NOMO-1 (cell line): ENCODE results near the gene LILRA2.
A peak's percentile ranks its signal among the peaks of the same experiment; 100 is the strongest.
"Not testable (repeated sequence)": the region's sequence is repeated elsewhere in the genome, so short reads cannot be mapped to it uniquely, and the experiment has no call there.

Source experiments
- DNase-seq, 2 experiments: peaks; one replicate each; lab custom pipeline; 2025; ENCODE audit not compliant: unreplicated experiment in 2 of 2; lab: John Stamatoyannopoulos, UW

LILRA2 gene

GRCh38 chr19:54608205-54608604 lies 34.6 kb downstream of the LILRA2 start:
- DNase-seq: no peak

DNA sequence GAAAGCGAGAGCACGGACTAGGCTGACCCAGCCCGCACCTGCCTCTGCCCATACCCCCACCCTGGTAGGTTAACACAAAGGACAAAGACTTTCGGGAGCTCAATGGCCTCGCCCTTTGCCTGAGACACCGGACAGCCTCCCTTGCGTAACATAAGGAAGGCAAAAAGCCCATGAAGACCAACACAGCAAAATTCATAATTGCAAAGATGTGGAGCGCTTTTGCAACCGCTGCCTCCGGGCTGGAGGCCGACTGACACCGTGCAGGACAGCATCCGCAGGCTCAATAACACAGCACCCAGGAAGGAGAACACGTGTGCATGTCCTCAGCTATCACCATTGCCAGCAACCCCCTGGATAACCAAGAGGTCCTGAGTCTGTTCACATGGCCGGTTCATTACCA lies 35.2 kb downstream of the LILRA2 start:
- DNase-seq: peak; percentile 29 to 45

GRCh38 chr19:54609356-54609791 lies 35.8 kb downstream of the LILRA2 start:
- DNase-seq: no peak

GRCh38 chr19:54612428-54612827 lies 38.8 kb downstream of the LILRA2 start:
- DNase-seq: peak in 1 of 2 experiments; percentile 46

GRCh38 chr19:54614726-54615125 lies 41.1 kb downstream of the LILRA2 start:
- no peak for DNase-seq

DNA sequence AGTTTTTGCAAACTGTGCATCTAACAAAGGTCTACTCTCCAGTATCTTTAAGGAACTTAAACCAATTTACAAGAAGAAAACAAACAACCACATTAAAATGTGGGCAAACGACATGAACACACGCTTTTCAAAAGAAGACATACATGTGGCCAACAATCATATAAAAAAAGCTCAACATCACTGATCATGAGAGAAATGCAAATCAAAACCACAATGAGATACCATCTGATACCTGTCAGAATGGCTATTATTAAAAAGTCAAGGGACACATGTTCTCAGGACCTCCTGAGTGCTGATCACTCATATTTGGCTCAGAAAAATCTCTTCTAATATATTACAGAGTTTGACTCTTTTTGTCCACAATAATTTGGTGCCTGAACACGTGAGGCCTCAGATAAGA lies 42.5 kb downstream of the LILRA2 start:
- DNase-seq: no peak

GRCh38 chr19:54616821-54617560 lies 43.4 kb downstream of the LILRA2 start:
- DNase-seq: no peak

- no peak for DNase-seq
Measured at GRCh38 chr19:54620464-54620863, 46.9 kb downstream of the LILRA2 start.

DNA sequence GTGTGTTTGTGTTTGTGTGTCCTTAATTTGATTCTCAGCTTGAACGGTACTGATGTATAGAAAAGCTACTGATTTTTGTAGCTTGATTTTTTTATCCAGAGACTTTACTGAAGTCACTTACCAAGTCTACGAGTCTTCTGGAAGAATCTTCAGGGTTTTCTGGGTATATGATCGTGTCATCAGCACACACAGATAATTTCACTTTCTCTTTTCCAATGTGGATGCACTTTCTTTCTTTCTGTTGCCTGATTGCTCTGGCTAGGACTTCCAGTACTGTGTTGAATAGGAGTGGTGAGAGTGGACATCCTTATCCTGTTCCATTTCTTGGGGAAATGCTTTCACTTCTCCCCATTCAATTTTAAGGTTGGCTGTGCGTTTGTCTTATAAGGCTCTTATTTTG lies 48.8 kb downstream of the LILRA2 start:
- DNase-seq: no peak

DNA sequence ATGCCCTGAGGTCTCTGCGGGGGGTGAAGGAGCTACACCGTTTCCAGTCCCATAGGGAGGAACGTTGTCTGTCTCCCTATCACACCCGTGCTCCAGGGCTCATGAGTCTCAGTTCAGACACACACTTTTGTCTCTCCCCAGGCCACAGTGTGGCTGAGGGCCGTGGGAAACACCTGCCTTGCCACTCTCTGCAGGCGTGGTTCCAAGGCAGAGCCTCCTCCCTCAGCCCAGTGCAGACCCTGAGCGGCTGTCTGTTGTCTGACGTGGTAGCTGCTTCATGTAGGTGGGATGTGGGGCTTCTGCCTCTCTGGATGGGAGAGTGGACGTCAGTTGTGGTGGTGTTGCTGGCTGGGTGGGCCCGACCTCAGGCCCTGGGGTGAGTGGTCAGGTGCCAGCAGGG lies 50.6 kb downstream of the LILRA2 start:
- DNase-seq: not testable (repeated sequence)

- not testable (repeated sequence) for DNase-seq
Measured at GRCh38 chr19:54624934-54625730, 51.5 kb downstream of the LILRA2 start.

DNA sequence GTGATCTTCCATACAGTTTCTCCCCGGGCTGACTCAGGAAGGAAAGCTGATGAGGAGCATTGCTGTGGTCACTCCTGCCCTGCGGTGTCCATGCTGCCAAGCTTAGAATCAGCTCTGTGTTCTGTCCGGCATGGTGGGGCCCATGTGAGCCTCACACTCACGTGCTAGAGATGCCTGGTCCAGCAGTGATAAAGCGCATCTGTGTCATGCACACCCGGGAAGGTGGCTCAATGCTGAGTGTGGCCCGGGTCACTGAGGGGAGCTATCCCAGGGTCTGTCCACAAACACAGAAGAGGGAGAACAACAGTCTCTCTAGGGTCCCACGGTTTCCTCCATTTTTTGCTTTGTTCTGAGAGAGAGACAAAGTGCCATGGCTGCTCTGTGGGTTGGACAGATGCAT lies 53.2 kb downstream of the LILRA2 start:
- no peak for DNase-seq

DNA sequence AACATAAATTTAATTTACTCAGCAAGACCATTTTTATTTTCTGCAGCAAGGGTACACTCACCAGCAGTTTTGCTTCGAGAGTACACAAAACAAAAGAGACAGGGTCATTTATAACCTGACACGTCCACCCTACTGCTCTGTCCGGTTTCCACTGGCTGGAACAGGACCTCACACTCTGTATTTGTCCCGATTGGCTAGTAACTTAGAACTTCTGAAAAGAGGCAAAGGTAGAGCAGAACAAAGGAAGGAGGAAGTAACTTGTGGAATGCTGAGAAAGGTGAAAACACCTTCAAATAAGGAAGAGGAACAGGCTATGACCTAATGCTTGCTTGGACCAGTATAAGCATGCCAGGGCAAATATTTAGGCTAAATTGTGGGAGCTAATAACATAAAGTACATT lies 54.3 kb downstream of the LILRA2 start:
- not testable (repeated sequence) for DNase-seq

DNA sequence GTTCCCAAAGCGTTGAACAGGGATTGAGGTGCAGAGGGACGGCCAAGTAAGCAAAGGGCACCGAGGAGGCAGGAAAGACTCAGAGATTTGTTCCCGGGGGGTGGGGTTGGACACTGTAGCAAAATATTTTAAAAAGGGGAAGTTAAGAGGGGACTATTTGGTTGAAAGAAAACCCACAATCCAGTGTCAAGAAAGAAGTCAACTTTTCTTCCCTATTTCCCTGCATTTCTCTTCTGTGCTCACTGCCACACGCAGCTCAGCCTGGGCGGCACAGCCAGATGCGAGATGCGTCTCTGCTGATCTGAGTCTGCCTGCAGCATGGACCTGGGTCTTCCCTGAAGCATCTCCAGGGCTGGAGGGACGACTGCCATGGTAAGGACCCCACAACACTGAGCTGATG lies 56.7 kb downstream of the LILRA2 start, which contains the start of gene LILRB1:
Gene LILRB1 (plus strand): TSS at position 223 of the 400 bp plus-strand sequence. CDS start 590 bp downstream, outside the sequence.
- DNase-seq: peak; percentile 42 to 71

DNA sequence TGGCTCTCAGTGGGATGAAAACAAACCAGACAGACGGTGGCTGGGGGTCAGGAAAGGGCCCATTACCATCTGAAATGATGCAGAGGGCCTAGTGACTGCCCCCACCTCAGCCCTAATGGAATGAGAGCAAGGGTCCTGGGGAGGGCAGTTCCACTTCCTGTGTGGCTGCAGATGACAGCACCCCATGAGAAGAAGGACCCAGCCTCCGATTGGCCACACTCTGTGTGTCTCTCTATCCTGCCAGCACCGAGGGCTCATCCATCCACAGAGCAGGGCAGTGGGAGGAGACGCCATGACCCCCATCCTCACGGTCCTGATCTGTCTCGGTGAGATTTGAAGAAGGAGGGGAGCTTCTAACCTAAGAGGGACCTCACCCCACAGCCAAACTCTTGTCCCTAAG lies 57.2 kb downstream of the LILRA2 start:
- no peak for DNase-seq

DNA sequence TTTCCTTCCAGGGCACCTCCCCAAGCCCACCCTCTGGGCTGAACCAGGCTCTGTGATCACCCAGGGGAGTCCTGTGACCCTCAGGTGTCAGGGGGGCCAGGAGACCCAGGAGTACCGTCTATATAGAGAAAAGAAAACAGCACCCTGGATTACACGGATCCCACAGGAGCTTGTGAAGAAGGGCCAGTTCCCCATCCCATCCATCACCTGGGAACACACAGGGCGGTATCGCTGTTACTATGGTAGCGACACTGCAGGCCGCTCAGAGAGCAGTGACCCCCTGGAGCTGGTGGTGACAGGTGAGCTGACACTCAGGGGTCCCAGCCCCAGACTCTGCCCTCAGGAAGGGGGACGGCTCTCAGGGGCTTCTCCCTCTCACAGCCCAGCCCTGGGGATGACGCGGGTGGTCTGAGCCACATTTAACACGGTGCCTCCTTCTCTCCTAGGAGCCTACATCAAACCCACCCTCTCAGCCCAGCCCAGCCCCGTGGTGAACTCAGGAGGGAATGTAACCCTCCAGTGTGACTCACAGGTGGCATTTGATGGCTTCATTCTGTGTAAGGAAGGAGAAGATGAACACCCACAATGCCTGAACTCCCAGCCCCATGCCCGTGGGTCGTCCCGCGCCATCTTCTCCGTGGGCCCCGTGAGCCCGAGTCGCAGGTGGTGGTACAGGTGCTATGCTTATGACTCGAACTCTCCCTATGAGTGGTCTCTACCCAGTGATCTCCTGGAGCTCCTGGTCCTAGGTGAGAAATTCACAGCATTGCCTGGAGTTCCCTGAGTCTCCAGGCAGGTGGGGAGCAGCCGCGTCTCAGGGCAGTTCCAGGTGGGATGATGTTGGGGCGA lies 58.1 kb downstream of the LILRA2 start:
- DNase-seq: not testable (repeated sequence)

DNA sequence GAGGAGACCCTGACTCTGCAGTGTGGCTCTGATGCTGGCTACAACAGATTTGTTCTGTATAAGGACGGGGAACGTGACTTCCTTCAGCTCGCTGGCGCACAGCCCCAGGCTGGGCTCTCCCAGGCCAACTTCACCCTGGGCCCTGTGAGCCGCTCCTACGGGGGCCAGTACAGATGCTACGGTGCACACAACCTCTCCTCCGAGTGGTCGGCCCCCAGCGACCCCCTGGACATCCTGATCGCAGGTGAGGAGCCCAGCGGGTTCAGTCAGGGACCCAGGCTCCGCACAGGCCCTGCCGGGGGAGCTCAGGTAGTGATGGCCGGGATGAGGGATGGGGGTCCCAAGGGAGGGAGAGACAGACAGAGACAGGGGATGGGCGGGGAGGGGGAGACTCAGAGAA lies 58.9 kb downstream of the LILRA2 start:
- DNase-seq: not testable (repeated sequence)

DNA sequence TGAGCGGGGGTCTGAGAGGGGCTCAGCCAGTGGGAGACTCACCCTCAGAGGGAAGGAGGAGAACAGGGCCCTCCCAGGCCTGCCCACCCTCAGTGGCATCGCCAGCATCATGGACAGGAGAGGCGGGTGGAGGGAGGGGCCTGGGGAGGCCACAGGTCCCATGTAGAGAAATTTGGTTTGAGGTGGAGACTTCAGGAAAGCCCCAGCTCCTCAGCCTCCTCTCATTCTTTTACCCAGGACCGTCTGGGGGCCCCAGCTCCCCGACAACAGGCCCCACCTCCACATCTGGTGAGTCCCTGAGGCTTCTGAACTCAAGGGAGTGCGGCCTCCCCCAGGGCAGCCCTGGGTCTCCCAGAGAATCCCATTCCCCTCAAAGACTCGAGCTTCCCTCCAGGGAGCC lies 59.8 kb downstream of the LILRA2 start:
- DNase-seq: no peak

GRCh38 chr19:54636081-54636480 lies 62.5 kb downstream of the LILRA2 start:
- DNase-seq: not testable (repeated sequence)

- no peak for DNase-seq
Measured at GRCh38 chr19:54638683-54639082, 65.1 kb downstream of the LILRA2 start.
